Tibial nerve (tissue), 4 donors: ENCODE results near the gene RUNX2.

Source experiments
- EP300 ChIP-seq, 2 donors: sonication (generic); formaldehyde crosslinking; IDR thresholded peaks; one replicate each; pipeline ENCODE4 v1.6.1; 2017; ENCODE audit warnings: antibody characterized with exemption in 2 of 2, mild to moderate bottlenecking in 1 of 2
- POLR2A ChIP-seq, 2 donors: fragments of 450-650 bp; IDR thresholded peaks; one replicate each; pipeline ENCODE4 v1.6.1; 2017; ENCODE audit warnings: antibody characterized with exemption in 2 of 2, mild to moderate bottlenecking in 2 of 2, moderate library complexity in 2 of 2
- TF ChIP-seq, protein P1 (sequence below), 5 experiments: fragments of 200-600 bp in 3 of 5; fragments of 450-650 bp in 2 of 5; sonication (generic) in 3 of 5; IDR thresholded peaks; one replicate each; pipeline ENCODE4 v1.5.1; 2016 to 2019; ENCODE audit warnings: antibody characterized with exemption in 5 of 5, mild to moderate bottlenecking in 3 of 5, moderate library complexity in 2 of 5

DNA sequence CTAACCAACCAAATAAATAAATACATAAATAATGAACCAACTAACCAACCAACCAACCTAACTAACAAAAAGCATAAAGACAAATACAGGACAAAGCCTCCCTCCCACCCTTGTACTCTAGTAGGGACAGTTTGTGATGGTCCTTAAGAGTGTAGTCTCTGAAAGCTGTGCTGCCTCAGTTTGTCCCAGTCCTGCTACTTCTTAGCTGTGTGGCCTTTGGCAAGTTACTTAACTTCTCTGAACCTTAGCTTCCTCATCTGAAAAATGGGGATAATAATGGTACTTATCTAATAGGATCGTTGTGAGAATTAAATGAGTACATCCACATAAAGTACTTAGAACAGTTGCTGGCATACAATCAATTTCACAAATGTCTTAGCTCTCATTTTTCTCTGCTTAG, 282.2 kb downstream of the RUNX2 start:
- TF ChIP-seq, protein P1, sequence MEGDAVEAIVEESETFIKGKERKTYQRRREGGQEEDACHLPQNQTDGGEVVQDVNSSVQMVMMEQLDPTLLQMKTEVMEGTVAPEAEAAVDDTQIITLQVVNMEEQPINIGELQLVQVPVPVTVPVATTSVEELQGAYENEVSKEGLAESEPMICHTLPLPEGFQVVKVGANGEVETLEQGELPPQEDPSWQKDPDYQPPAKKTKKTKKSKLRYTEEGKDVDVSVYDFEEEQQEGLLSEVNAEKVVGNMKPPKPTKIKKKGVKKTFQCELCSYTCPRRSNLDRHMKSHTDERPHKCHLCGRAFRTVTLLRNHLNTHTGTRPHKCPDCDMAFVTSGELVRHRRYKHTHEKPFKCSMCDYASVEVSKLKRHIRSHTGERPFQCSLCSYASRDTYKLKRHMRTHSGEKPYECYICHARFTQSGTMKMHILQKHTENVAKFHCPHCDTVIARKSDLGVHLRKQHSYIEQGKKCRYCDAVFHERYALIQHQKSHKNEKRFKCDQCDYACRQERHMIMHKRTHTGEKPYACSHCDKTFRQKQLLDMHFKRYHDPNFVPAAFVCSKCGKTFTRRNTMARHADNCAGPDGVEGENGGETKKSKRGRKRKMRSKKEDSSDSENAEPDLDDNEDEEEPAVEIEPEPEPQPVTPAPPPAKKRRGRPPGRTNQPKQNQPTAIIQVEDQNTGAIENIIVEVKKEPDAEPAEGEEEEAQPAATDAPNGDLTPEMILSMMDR (IDR thresholded peaks at IDR 0.05): no peak
- no peak for TF ChIP-seq POLR2A (IDR thresholded peaks at IDR 0.05)
- TF ChIP-seq EP300 (IDR thresholded peaks at IDR 0.05): no peak
